ENCODE measurements around the gene TKTL1.

GRCh38 chrX:154308108-154308946 is 12.7 kb downstream of the TKTL1 start:
- TF ChIP-seq CTCF (IDR thresholded peaks at IDR 0.05) (peak; percentile 61 to 75 (median 70)), POLR2A (IDR thresholded peaks at IDR 0.05) (no peak)

Measured in heart left ventricle (tissue), 13 donors.